ENCODE data around the gene KTN1. TPM values are rescaled to one million over a fixed set of nuclear protein-coding genes. Genes with fewer than 3 reads are reported as not detected.
A peak's percentile ranks its signal among the peaks of the same experiment; 100 is the strongest.

KTN1 gene
- total RNA-seq, 1 donor from 2014 or later: 193 TPM

GRCh38 chr14:55713486-55713885, 133.5 kb downstream of the KTN1 start:
- Histone ChIP-seq H3K9ac (ENCODE audit: low read length) (no peak overlapping the region), H3K36me3 (ENCODE audit: insufficient read depth, low read length) (no peaks in the 10 kb centered on the region), H3K27me3 (ENCODE audit: insufficient read depth, low read length) (peaks cover 6% of the 10 kb centered on the region), H3K9me3 (ENCODE audit: insufficient read depth, low read depth, low read length) (no peaks in the 10 kb centered on the region), H4K20me1 (ENCODE audit: insufficient read depth, low read length) (no peaks in the 10 kb centered on the region), H3K4me1 (ENCODE audit: insufficient read depth, low read length) (peaks cover 12% of the 10 kb centered on the region), H3K79me2 (ENCODE audit: insufficient read depth, low read length) (no peaks in the 10 kb centered on the region), H3K4me2 (ENCODE audit: low read length) (no peak overlapping the region), H3K4me3 (ENCODE audit: insufficient read depth, low read depth, low read length) (no peak overlapping the region), H3K27ac (ENCODE audit: low read depth, low read length) (no peak overlapping the region), H2AFZ (ENCODE audit: low read depth, low read length) (no peak overlapping the region)
- no peak for TF ChIP-seq EZH2 (IDR thresholded peaks at IDR 0.05; ENCODE audit: insufficient read depth, low read length)
- no peak for TF ChIP-seq CTCF (IDR thresholded peaks at IDR 0.05; ENCODE audit: insufficient read depth, low read depth, low read length)
- Mint-ChIP-seq H3K9me3 (ENCODE audit: unreplicated experiment) (peaks cover 2% of the 10 kb centered on the region), H3K27ac (ENCODE audit: unreplicated experiment) (no peak overlapping the region), H3K4me1 (ENCODE audit: low read depth, unreplicated experiment) (peaks cover 11% of the 10 kb centered on the region), H3K36me3 (ENCODE audit: low read depth, unreplicated experiment) (peaks cover 21% of the 10 kb centered on the region), H3K4me3 (ENCODE audit: unreplicated experiment) (no peak overlapping the region), H3K27me3 (ENCODE audit: low read depth, unreplicated experiment) (peaks cover under 1% of the 10 kb centered on the region)
- DNase-seq (ENCODE audit: low read depth) (no peak), FAIRE-seq (no peak)

- Mint-ChIP-seq H3K4me1 (ENCODE audit: low read depth, unreplicated experiment) (peaks cover 13% of the 10 kb centered on the region), H3K36me3 (ENCODE audit: low read depth, unreplicated experiment) (peaks cover 22% of the 10 kb centered on the region), H3K4me3 (ENCODE audit: unreplicated experiment) (no peak overlapping the region), H3K27ac (ENCODE audit: unreplicated experiment) (peak overlapping the region; percentile 98), H3K9me3 (ENCODE audit: unreplicated experiment) (peaks cover 4% of the 10 kb centered on the region), H3K27me3 (ENCODE audit: low read depth, unreplicated experiment) (peaks cover 4% of the 10 kb centered on the region)
- Histone ChIP-seq H3K4me1 (ENCODE audit: insufficient read depth, low read length) (peaks cover 12% of the 10 kb centered on the region), H3K9me3 (ENCODE audit: insufficient read depth, low read depth, low read length) (no peaks in the 10 kb centered on the region), H3K27me3 (ENCODE audit: insufficient read depth, low read length) (peaks cover 6% of the 10 kb centered on the region), H3K79me2 (ENCODE audit: insufficient read depth, low read length) (no peaks in the 10 kb centered on the region), H4K20me1 (ENCODE audit: insufficient read depth, low read length) (no peaks in the 10 kb centered on the region), H2AFZ (ENCODE audit: low read depth, low read length) (no peak overlapping the region), H3K4me3 (ENCODE audit: insufficient read depth, low read depth, low read length) (no peak overlapping the region), H3K4me2 (ENCODE audit: low read length) (peak overlapping the region; percentile 53), H3K36me3 (ENCODE audit: insufficient read depth, low read length) (no peaks in the 10 kb centered on the region), H3K27ac (ENCODE audit: low read depth, low read length) (peak overlapping the region; percentile 50), H3K9ac (ENCODE audit: low read length) (peak overlapping the region; percentile 57)
- TF ChIP-seq EZH2 (IDR thresholded peaks at IDR 0.05; ENCODE audit: insufficient read depth, low read length) (no peak), CTCF (IDR thresholded peaks at IDR 0.05; ENCODE audit: insufficient read depth, low read depth, low read length) (no peak)
- FAIRE-seq (peak; percentile 85), DNase-seq (ENCODE audit: low read depth) (peak; percentile 90)
Measured at GRCh38 chr14:55715889-55716288, 135.9 kb downstream of the KTN1 start.

- Histone ChIP-seq H3K9me3 (ENCODE audit: insufficient read depth, low read depth, low read length) (no peaks in the 10 kb centered on the region), H3K27ac (ENCODE audit: low read depth, low read length) (no peak overlapping the region), H3K79me2 (ENCODE audit: insufficient read depth, low read length) (no peaks in the 10 kb centered on the region), H3K4me1 (ENCODE audit: insufficient read depth, low read length) (peaks cover 12% of the 10 kb centered on the region), H3K4me3 (ENCODE audit: insufficient read depth, low read depth, low read length) (no peak overlapping the region), H4K20me1 (ENCODE audit: insufficient read depth, low read length) (no peaks in the 10 kb centered on the region), H3K27me3 (ENCODE audit: insufficient read depth, low read length) (peaks cover 6% of the 10 kb centered on the region), H3K36me3 (ENCODE audit: insufficient read depth, low read length) (no peaks in the 10 kb centered on the region), H3K4me2 (ENCODE audit: low read length) (no peak overlapping the region), H2AFZ (ENCODE audit: low read depth, low read length) (no peak overlapping the region), H3K9ac (ENCODE audit: low read length) (no peak overlapping the region)
- Mint-ChIP-seq H3K36me3 (ENCODE audit: low read depth, unreplicated experiment) (peaks cover 16% of the 10 kb centered on the region), H3K4me1 (ENCODE audit: low read depth, unreplicated experiment) (peaks cover 18% of the 10 kb centered on the region), H3K27ac (ENCODE audit: unreplicated experiment) (peak overlapping the region; percentile 45), H3K27me3 (ENCODE audit: low read depth, unreplicated experiment) (peaks cover 4% of the 10 kb centered on the region), H3K9me3 (ENCODE audit: unreplicated experiment) (peaks cover 3% of the 10 kb centered on the region), H3K4me3 (ENCODE audit: unreplicated experiment) (no peak overlapping the region)
- FAIRE-seq (no peak), DNase-seq (ENCODE audit: low read depth) (no peak)
- TF ChIP-seq EZH2 (IDR thresholded peaks at IDR 0.05; ENCODE audit: insufficient read depth, low read length): no peak
- no peak for TF ChIP-seq CTCF (IDR thresholded peaks at IDR 0.05; ENCODE audit: insufficient read depth, low read depth, low read length)
Measured at GRCh38 chr14:55717621-55718020, 137.6 kb downstream of the KTN1 start.
